Activated CD8-positive, alpha-beta T cell treated with anti-CD3 and anti-CD28 coated beads, Interleukin-2, amount 10 ng/mL, durations not matched to agents 7 days and 5 days (primary cell): ENCODE data around the gene FAM32A. TPM values are rescaled to one million over a fixed set of nuclear protein-coding genes. Genes with fewer than 3 reads are reported as not detected.
A peak's percentile ranks its signal among the peaks of the same experiment; 100 is the strongest.

Experiments used
- ATAC-seq: fragments of 150-1000 bp; cut with Tn5 transposase; one replicate; pipeline ENCODE4 v1.10.0; 2021; ENCODE audit warnings: moderate library complexity
- CTCF ChIA-PET: fragments of 350-600 bp; sonication (Branson Sonifier 250); formaldehyde crosslinking; loops from one replicate; lab custom pipeline; 2021; ENCODE audit warnings: antibody characterized with exemption; lab: Charles Lee
- POLR2A ChIA-PET: fragments of 350-600 bp; sonication (Branson Sonifier 250); formaldehyde crosslinking; loops from one replicate; lab custom pipeline; 2021; ENCODE audit warnings: antibody characterized with exemption; lab: Charles Lee
- DNase-seq: peaks from one replicate; pipeline ENCODE4 v3.0.0-alpha.2; 2020
- H3K27ac Mint-ChIP-seq: one replicate; pipeline ENCODE4 v1.8.0; 2021; ENCODE audit warnings: mild to moderate bottlenecking, mixed read lengths
- H3K27me3 Mint-ChIP-seq: one replicate; pipeline ENCODE4 v1.8.0; 2021; ENCODE audit warnings: low read depth, mixed read lengths
- H3K36me3 Mint-ChIP-seq: one replicate; pipeline ENCODE4 v1.8.0; 2021; ENCODE audit warnings: low read depth, mixed read lengths
- H3K4me1 Mint-ChIP-seq: one replicate; pipeline ENCODE4 v1.8.0; 2021; ENCODE audit warnings: low read depth, mixed read lengths
- H3K4me3 Mint-ChIP-seq: one replicate; pipeline ENCODE4 v1.8.0; 2021; ENCODE audit warnings: mild to moderate bottlenecking, mixed read lengths
- H3K9me3 Mint-ChIP-seq: one replicate; pipeline ENCODE4 v1.8.0; 2022; ENCODE audit warnings: mixed read lengths; ENCODE audit not compliant: insufficient read depth
- total RNA-seq, 2 experiments: library from RNA; stranded (reverse); gene quantifications; one replicate each; pipeline ENCODE4 v1.2.3, GENCODE V29; 2021

The FAM32A gene
- total RNA-seq, 2 experiments from 2014 or later = 65.8 to 69.4 TPM

GRCh38 chr19:16233836-16234551 lies 48.8 kb downstream of the FAM32A start:
- DNase-seq (peak; percentile 58), ATAC-seq (peak; percentile 47)
- Mint-ChIP-seq H3K27ac (peak overlapping the region; percentile 91), H3K36me3 (peaks cover 54% of the 10 kb centered on the region), H3K27me3 (no peaks in the 10 kb centered on the region), H3K9me3 (no peaks in the 10 kb centered on the region), H3K4me1 (peaks cover 54% of the 10 kb centered on the region), H3K4me3 (peak overlapping the region; percentile 34)
- POLR2A ChIA-PET = interaction anchor here (1.3 kb wide), 1 partner anchor 90 kb away, joined by 3 read pairs; the partner anchor contains the start of gene KLF2
- CTCF ChIA-PET = interaction anchor here (0.7 to 1.2 kb wide), 4 partner anchors 11 to 149 kb away, joined by 3 to 6 read pairs (median 3); partner anchors contain the start of gene FAM32A

GRCh38 chr19:16234552-16235445 lies 49.6 kb downstream of the FAM32A start:
- Mint-ChIP-seq H3K4me1 (peaks cover 54% of the 10 kb centered on the region), H3K27me3 (no peaks in the 10 kb centered on the region), H3K4me3 (no peak overlapping the region), H3K9me3 (no peaks in the 10 kb centered on the region), H3K36me3 (peaks cover 49% of the 10 kb centered on the region), H3K27ac (no peak overlapping the region)
- no peak for ATAC-seq
- CTCF ChIA-PET = interaction anchor here (0.6 to 0.9 kb wide), 3 partner anchors 32 to 148 kb away, joined by 3 read pairs; partner anchors contain the start of gene FAM32A
- POLR2A ChIA-PET = no interaction called here
- no peak for DNase-seq

GRCh38 chr19:16235811-16236652 lies 50.8 kb downstream of the FAM32A start:
- ATAC-seq (no peak), DNase-seq (no peak)
- CTCF ChIA-PET = interaction anchor here (0.8 kb wide), 1 partner anchor 11 kb away, joined by 3 read pairs; no protein-coding TSS in a partner anchor
- no peak overlapping the region for H3K4me3 Mint-ChIP-seq
- peaks cover 46% of the 10 kb centered on the region for H3K36me3 Mint-ChIP-seq
- peaks cover 54% of the 10 kb centered on the region for H3K4me1 Mint-ChIP-seq
- H3K27me3 Mint-ChIP-seq = no peaks in the 10 kb centered on the region
- POLR2A ChIA-PET = no interaction called here
- peak overlapping the region; percentile 50 for H3K27ac Mint-ChIP-seq
- no peaks in the 10 kb centered on the region for H3K9me3 Mint-ChIP-seq

Other genes with a start within 250 kb of the FAM32A start
- not detected for gene OR10H4, start 236.4 kb upstream of the FAM32A start, total RNA-seq
- 100 to 1,000 TPM; 424 to 436 TPM for gene TPM4, start 108.9 kb upstream of the FAM32A start, total RNA-seq
- gene RAB8A, start 73.5 kb upstream of the FAM32A start, total RNA-seq = 100 to 1,000 TPM; 156 to 167 TPM
- gene HSH2D, start 41.7 kb upstream of the FAM32A start, total RNA-seq = 10 to 100 TPM; 83.6 to 84.3 TPM
- not detected for gene CIB3, start 11.9 kb upstream of the FAM32A start, total RNA-seq
- 100 to 1,000 TPM; 184 to 186 TPM for gene AP1M1, start 12.5 kb downstream of the FAM32A start, total RNA-seq
- 100 to 1,000 TPM in 1 of 2 experiments, 10 to 100 TPM in 1; 96.0 to 100 TPM for gene KLF2, start 139.4 kb downstream of the FAM32A start, total RNA-seq